WTC11 (cell line): ENCODE measurements around the gene NPR3. TPM values are rescaled to one million over a fixed set of nuclear protein-coding genes. Genes with fewer than 3 reads are reported as not detected.
A peak's percentile ranks its signal among the peaks of the same experiment; 100 is the strongest.

Source experiments
- ATAC-seq: fragments of 200-7000 bp; cut with Tn5 transposase; 2 replicates; pipeline ENCODE4 v1.10.0; 2021; ENCODE audit warnings: mild to moderate bottlenecking, moderate library complexity
- CTCF ChIA-PET: fragments of 300-600 bp; sonication (Branson Sonifier 250); formaldehyde crosslinking; loops from one replicate; lab custom pipeline; 2021; ENCODE audit warnings: antibody characterized with exemption; lab: Charles Lee
- POLR2A ChIA-PET: fragments of 350-600 bp; sonication (Branson Sonifier 250); formaldehyde crosslinking; loops from one replicate; lab custom pipeline; 2021; ENCODE audit warnings: antibody characterized with exemption; lab: Charles Lee
- DNase-seq: peaks from one replicate; pipeline ENCODE4 v3.0.0; 2021; ENCODE audit warnings: low spot score
- H3K27ac Mint-ChIP-seq: 2 replicates; pipeline ENCODE4 v1.8.0; 2021; ENCODE audit warnings: mixed read lengths
- H3K27me3 Mint-ChIP-seq: 2 replicates; pipeline ENCODE4 v1.8.0; 2021; ENCODE audit warnings: low read depth, mild to moderate bottlenecking, moderate library complexity, mixed read lengths
- H3K36me3 Mint-ChIP-seq: 2 replicates; pipeline ENCODE4 v1.8.0; 2021; ENCODE audit warnings: mixed read lengths
- H3K4me1 Mint-ChIP-seq: 2 replicates; pipeline ENCODE4 v1.8.0; 2022; ENCODE audit warnings: mixed read lengths
- H3K4me3 Mint-ChIP-seq: 2 replicates; pipeline ENCODE4 v1.8.0; 2021; ENCODE audit warnings: mild to moderate bottlenecking, moderate library complexity, mixed read lengths
- H3K9me3 Mint-ChIP-seq: 2 replicates; pipeline ENCODE4 v1.8.0; 2021; ENCODE audit warnings: mixed read lengths
- E2F4 ChIP-seq: sonication (generic); formaldehyde crosslinking; IDR thresholded peaks from 2 replicates; pipeline ENCODE4 v1.8.1; 2022; ENCODE audit warnings: low read depth, mild to moderate bottlenecking, moderate library complexity, missing genetic modification reagents, borderline replicate concordance
- EMX1 ChIP-seq: fragments of 250-450 bp; sonication (Bioruptor Pico); IDR thresholded peaks from 2 replicates; pipeline ENCODE4 v1.8.0; 2021; ENCODE audit warnings: mild to moderate bottlenecking
- ETV6 ChIP-seq: sonication (generic); formaldehyde crosslinking; IDR thresholded peaks from 2 replicates; pipeline ENCODE4 v1.8.1; 2022; ENCODE audit warnings: mild to moderate bottlenecking, missing genetic modification reagents
- FOXK1 ChIP-seq: sonication (generic); formaldehyde crosslinking; IDR thresholded peaks from 2 replicates; pipeline ENCODE4 v1.8.0; 2022; ENCODE audit warnings: mild to moderate bottlenecking, moderate library complexity, missing genetic modification reagents
- FOXP1 ChIP-seq: sonication (generic); formaldehyde crosslinking; IDR thresholded peaks from 2 replicates; pipeline ENCODE4 v1.8.0; 2022; ENCODE audit warnings: missing genetic modification reagents, mild to moderate bottlenecking, moderate library complexity, borderline replicate concordance
- FOXP4 ChIP-seq: sonication (generic); formaldehyde crosslinking; IDR thresholded peaks from 2 replicates; pipeline ENCODE4 v1.8.0; 2022; ENCODE audit warnings: mild to moderate bottlenecking, missing genetic modification reagents
- IRF1 ChIP-seq: sonication (generic); formaldehyde crosslinking; IDR thresholded peaks from 2 replicates; pipeline ENCODE4 v1.8.0; 2023; ENCODE audit warnings: missing genetic modification reagents
- MAX ChIP-seq: sonication (generic); formaldehyde crosslinking; IDR thresholded peaks from 2 replicates; pipeline ENCODE4 v1.8.0; 2022; ENCODE audit warnings: mild to moderate bottlenecking, missing genetic modification reagents
- MYBL2 ChIP-seq: sonication (generic); formaldehyde crosslinking; IDR thresholded peaks from 2 replicates; pipeline ENCODE4 v1.8.1; 2023; ENCODE audit warnings: mild to moderate bottlenecking, moderate library complexity, missing genetic modification reagents
- NFE2L1 ChIP-seq: sonication (generic); formaldehyde crosslinking; IDR thresholded peaks from 2 replicates; pipeline ENCODE4 v1.8.1; 2023; ENCODE audit warnings: missing genetic modification reagents
- NFYB ChIP-seq: sonication (generic); formaldehyde crosslinking; conservative IDR thresholded peaks from 2 replicates; pipeline ENCODE4 v1.8.0; 2022; ENCODE audit warnings: low read depth, missing genetic modification reagents
- NR1H2 ChIP-seq: sonication (generic); formaldehyde crosslinking; IDR thresholded peaks from 2 replicates; pipeline ENCODE4 v1.9.0; 2021; ENCODE audit warnings: mild to moderate bottlenecking, moderate library complexity, missing genetic modification reagents
- NR3C1 ChIP-seq: sonication (generic); formaldehyde crosslinking; conservative IDR thresholded peaks from 2 replicates; pipeline ENCODE4 v1.8.1; 2023; ENCODE audit warnings: low read depth, mild to moderate bottlenecking, missing genetic modification reagents
- RORB ChIP-seq: fragments of 250-450 bp; sonication (Bioruptor Pico); IDR thresholded peaks from 2 replicates; pipeline ENCODE4 v1.9.0; 2021; ENCODE audit warnings: mild to moderate bottlenecking
- SMAD4 ChIP-seq: sonication (generic); formaldehyde crosslinking; IDR thresholded peaks from 2 replicates; pipeline ENCODE4 v1.8.0; 2022; ENCODE audit warnings: mild to moderate bottlenecking, missing genetic modification reagents
- SP1 ChIP-seq: sonication (generic); formaldehyde crosslinking; conservative IDR thresholded peaks from 2 replicates; pipeline ENCODE4 v1.8.1; 2022; ENCODE audit warnings: missing genetic modification reagents
- STAT6 ChIP-seq: sonication (generic); formaldehyde crosslinking; conservative IDR thresholded peaks from 2 replicates; pipeline ENCODE4 v1.8.1; 2023; ENCODE audit warnings: mild to moderate bottlenecking, low read depth, missing genetic modification reagents, moderate library complexity
- TEAD1 ChIP-seq: sonication (generic); formaldehyde crosslinking; IDR thresholded peaks from 2 replicates; pipeline ENCODE4 v1.8.0; 2022; ENCODE audit warnings: mild to moderate bottlenecking, missing genetic modification reagents
- TEAD4 ChIP-seq: sonication (generic); formaldehyde crosslinking; IDR thresholded peaks from 2 replicates; pipeline ENCODE4 v1.8.0; 2022; ENCODE audit warnings: mild to moderate bottlenecking, missing genetic modification reagents
- USF1 ChIP-seq: sonication (generic); formaldehyde crosslinking; IDR thresholded peaks from 2 replicates; pipeline ENCODE4 v1.8.0; 2022; ENCODE audit warnings: mild to moderate bottlenecking, missing genetic modification reagents
- USF2 ChIP-seq: sonication (generic); formaldehyde crosslinking; IDR thresholded peaks from 2 replicates; pipeline ENCODE4 v1.8.1; 2023; ENCODE audit warnings: mild to moderate bottlenecking, missing genetic modification reagents, moderate library complexity
- ZNF281 ChIP-seq: sonication (generic); formaldehyde crosslinking; IDR thresholded peaks from 2 replicates; pipeline ENCODE4 v1.8.0; 2023; ENCODE audit warnings: mild to moderate bottlenecking, missing genetic modification reagents
- ZNF423 ChIP-seq: fragments of 250-450 bp; sonication (Bioruptor Pico); IDR thresholded peaks from 2 replicates; pipeline ENCODE4 v2.1.2; 2022; ENCODE audit warnings: mild to moderate bottlenecking, moderate library complexity
- ZNF425 ChIP-seq: fragments of 250-450 bp; sonication (Bioruptor Pico); conservative IDR thresholded peaks from 2 replicates; pipeline ENCODE4 v1.9.0; 2021; ENCODE audit warnings: mild to moderate bottlenecking
- total RNA-seq: library from RNA; stranded (reverse); gene quantifications from 3 replicates; pipeline ENCODE4 v1.2.3, GENCODE V29; 2021

Gene NPR3
- total RNA-seq, 1 experiment from 2014 or later = 0.09 TPM

- Mint-ChIP-seq H3K27me3 (peaks cover 96% of the 10 kb centered on the region), H3K27ac (no peak overlapping the region), H3K36me3 (no peaks in the 10 kb centered on the region; the same call in 1 of the 2 replicates), H3K4me1 (peaks cover 37% of the 10 kb centered on the region), H3K9me3 (peaks cover 17% of the 10 kb centered on the region), H3K4me3 (peak overlapping the region; percentile 65)
- ChIA-PET POLR2A (no interaction called here), CTCF (interaction anchor here (0.6 to 1.6 kb wide), 5 partner anchors 139 to 586 kb away, joined by 4 to 6 read pairs (median 5); no protein-coding TSS in a partner anchor)
- ATAC-seq (peak; percentile 57), DNase-seq (peak; percentile 82)
- peak; percentile 89 for TF ChIP-seq FOXP4 (CRISPR knock-in tag)
- 0 out of 2 replicates have a peak, but pooled peaks have one; percentile 43 for TF ChIP-seq IRF1
- TF ChIP-seq NFYB (CRISPR knock-in tag) = 0 out of 2 replicates have a peak, but pooled peaks have one; percentile 23
- TF ChIP-seq ZNF281 (CRISPR knock-in tag) = no peak
- 0 out of 2 replicates have a peak, but pooled peaks have one; percentile 55 for TF ChIP-seq NR3C1 (CRISPR knock-in tag)
- peak; percentile 64 for TF ChIP-seq ETV6 (CRISPR knock-in tag)
- TF ChIP-seq USF1 (CRISPR knock-in tag) = peak; percentile 65
- TF ChIP-seq SP1 (CRISPR knock-in tag) = 0 out of 2 replicates have a peak, but pooled peaks have one; percentile 43
- TF ChIP-seq EMX1 (CRISPR knock-in tag) = no peak
- no peak for TF ChIP-seq RORB
- no peak for TF ChIP-seq NR1H2 (CRISPR knock-in tag)
- TF ChIP-seq MAX (CRISPR knock-in tag) = peak; percentile 93
- TF ChIP-seq MYBL2 (CRISPR knock-in tag) = peak; percentile 62; the same call in 1 of the 2 replicates
- TF ChIP-seq ZNF425 = no peak
- peak; percentile 63; the same call in 1 of the 2 replicates for TF ChIP-seq NFE2L1 (CRISPR knock-in tag)
- TF ChIP-seq STAT6 (CRISPR knock-in tag) = no peak
- no peak for TF ChIP-seq ZNF423 (CRISPR knock-in tag)
- peak; percentile 58; the same call in 1 of the 2 replicates for TF ChIP-seq TEAD1
- 0 out of 2 replicates have a peak, but pooled peaks have one; percentile 58 for TF ChIP-seq FOXK1
- TF ChIP-seq USF2 = peak; percentile 59
- 0 out of 2 replicates have a peak, but pooled peaks have one; percentile 41 for TF ChIP-seq E2F4 (CRISPR knock-in tag)
- TF ChIP-seq FOXP1 (CRISPR knock-in tag) = peak; percentile 83
- no peak for TF ChIP-seq TEAD4 (CRISPR knock-in tag)
- no peak for TF ChIP-seq SMAD4 (CRISPR knock-in tag)
These were observed 2.8 kb downstream of the NPR3 start for GRCh38 chr5:32713770-32714381.
